Upper lobe of right lung (tissue), 1 donor: Measurements from ENCODE around the gene HSPBAP1. TPM values are rescaled to one million over a fixed set of nuclear protein-coding genes. Genes with fewer than 3 reads are reported as not detected.

ENCODE experiments used
- ATAC-seq: fragments of 200-7000 bp; cut with Tn5 transposase; one replicate; pipeline ENCODE4 v1.9.1; 2020; ENCODE audit warnings: mild to moderate bottlenecking, moderate library complexity
- DNase-seq: peaks from one replicate; pipeline ENCODE4 v3.0.0-alpha.2; 2020
- H3K27ac ChIP-seq: fragments of 200-600 bp; one replicate; pipeline ENCODE4 v1.8.0; 2022
- H3K27me3 ChIP-seq: fragments of 200-600 bp; one replicate; pipeline ENCODE4 v1.8.0; 2022; ENCODE audit warnings: mild to moderate bottlenecking
- H3K36me3 ChIP-seq: fragments of 200-600 bp; one replicate; pipeline ENCODE4 v1.8.0; 2022
- H3K4me1 ChIP-seq: fragments of 200-600 bp; one replicate; pipeline ENCODE4 v1.8.0; 2022
- H3K4me3 ChIP-seq: fragments of 200-600 bp; one replicate; pipeline ENCODE4 v1.8.0; 2022; ENCODE audit warnings: mild to moderate bottlenecking
- H3K9me3 ChIP-seq: fragments of 200-600 bp; one replicate; pipeline ENCODE4 v1.8.0; 2022
- CTCF ChIP-seq: fragments of 200-600 bp; IDR thresholded peaks from one replicate; pipeline ENCODE4 v1.8.0; 2022; ENCODE audit warnings: antibody characterized with exemption
- intact Hi-C: fragments of 100-400 bp; cut with DNase I; formaldehyde crosslinking; loops from one replicate; pipeline ENCODE4 v1.11.0; 2022
- total RNA-seq: library from RNA; stranded (reverse); fragmentation: NEBNext Ultra II Directional; extraction: Animal tissue kit (Norgen Biotek cat#: 25700); gene quantifications from one replicate; pipeline ENCODE4 v1.2.1, GENCODE V29; 2021
- donor health status: DM: no; HTN: yes; CAD: no; lungs with severe emphysema.

Gene HSPBAP1
- total RNA-seq, 1 donor from 2014 or later: 15.1 TPM

GRCh38 chr3:122794779-122795673 lies 1.4 kb upstream of the HSPBAP1 start, which contains the start of gene SLC49A4:
TSS of gene SLC49A4 (plus strand) at chr3:122795069. CDS start at chr3:122795193, 124 bp downstream.
- DNase-seq (peak; percentile 93), ATAC-seq (peak; percentile 95)
- Histone ChIP-seq H3K4me1 (peaks cover 16% of the 10 kb centered on the region), H3K4me3 (peak within 1 kb of the TSS; percentile 80), H3K27ac (peak within 1 kb of the TSS; percentile 93), H3K9me3 (no peaks in the 10 kb centered on the region), H3K36me3 (no peaks in the 10 kb centered on the region), H3K27me3 (no peaks in the 10 kb centered on the region)
- intact Hi-C loops: no loop called here
- TF ChIP-seq CTCF: no peak

- no peak for TF ChIP-seq CTCF
- no peak for ATAC-seq
- no peaks in the 10 kb centered on the region for H3K27me3 ChIP-seq
- H3K9me3 ChIP-seq: no peaks in the 10 kb centered on the region
- no peak for DNase-seq
- peak overlapping the region; percentile 80 for H3K4me3 ChIP-seq
- H3K27ac ChIP-seq: peak overlapping the region; percentile 93
- H3K4me1 ChIP-seq: peaks cover 16% of the 10 kb centered on the region
- intact Hi-C loops: no loop called here
- H3K36me3 ChIP-seq: no peaks in the 10 kb centered on the region
These were observed 800 bp upstream of the HSPBAP1 start for GRCh38 chr3:122794483-122794778.

GRCh38 chr3:122789585-122790273 lies 3.9 kb downstream of the HSPBAP1 start:
- Histone ChIP-seq H3K27ac (no peak overlapping the region), H3K4me1 (peaks cover 2% of the 10 kb centered on the region), H3K36me3 (no peaks in the 10 kb centered on the region), H3K4me3 (no peak overlapping the region), H3K27me3 (no peaks in the 10 kb centered on the region), H3K9me3 (no peaks in the 10 kb centered on the region)
- DNase-seq (no peak), ATAC-seq (no peak)
- TF ChIP-seq CTCF: no peak
- intact Hi-C loops: no loop called here

- ATAC-seq (no peak), DNase-seq (no peak)
- intact Hi-C loops: no loop called here
- Histone ChIP-seq H3K9me3 (no peaks in the 10 kb centered on the region), H3K36me3 (peaks cover 4% of the 10 kb centered on the region), H3K4me1 (peaks cover 2% of the 10 kb centered on the region), H3K4me3 (no peak overlapping the region), H3K27ac (no peak overlapping the region), H3K27me3 (no peaks in the 10 kb centered on the region)
- TF ChIP-seq CTCF: no peak
These were observed 5.8 kb downstream of the HSPBAP1 start for GRCh38 chr3:122787872-122788271.

- Histone ChIP-seq H3K36me3 (peaks cover 6% of the 10 kb centered on the region), H3K4me1 (no peaks in the 10 kb centered on the region), H3K4me3 (no peak overlapping the region), H3K27ac (no peak overlapping the region), H3K27me3 (no peaks in the 10 kb centered on the region), H3K9me3 (no peaks in the 10 kb centered on the region)
- DNase-seq (no peak), ATAC-seq (no peak)
- intact Hi-C loops: no loop called here
- TF ChIP-seq CTCF: no peak
These were observed 7.6 kb downstream of the HSPBAP1 start for GRCh38 chr3:122786066-122786465.
